ENCODE data around the gene NPHS1.

The NPHS1 gene

GRCh38 chr19:35786299-35787160 lies 65.8 kb downstream of the NPHS1 start:
- DNase-seq, result no peak

- no peak for DNase-seq
Measured at GRCh38 chr19:35785339-35785627, 67.0 kb downstream of the NPHS1 start.

GRCh38 chr19:35784503-35785338 lies 67.6 kb downstream of the NPHS1 start:
- no peak for DNase-seq

GRCh38 chr19:35783469-35784434 lies 68.6 kb downstream of the NPHS1 start:
- no peak for DNase-seq

GRCh38 chr19:35782589-35782988 lies 69.7 kb downstream of the NPHS1 start:
- DNase-seq, result no peak

- DNase-seq, result no peak
Measured at GRCh38 chr19:35781650-35782049, 70.7 kb downstream of the NPHS1 start.

GRCh38 chr19:35780717-35781116 lies 71.6 kb downstream of the NPHS1 start:
- DNase-seq, result no peak

- no peak for DNase-seq
Measured at GRCh38 chr19:35780058-35780457, 72.2 kb downstream of the NPHS1 start.

GRCh38 chr19:35779033-35779432 lies 73.3 kb downstream of the NPHS1 start:
- DNase-seq, result no peak

- no peak for DNase-seq
Measured at GRCh38 chr19:35777961-35778360, 74.3 kb downstream of the NPHS1 start.

- DNase-seq, result no peak
Measured at GRCh38 chr19:35777086-35777841, 75.0 kb downstream of the NPHS1 start.

GRCh38 chr19:35776102-35776788 lies 76.1 kb downstream of the NPHS1 start:
- no peak for DNase-seq

Data from stimulated activated naive CD4-positive, alpha-beta T cell treated with Interleukin-2 at 50 U/mL for 16 hours (primary cell).